Measurements from ENCODE around the gene NSG1.

The NSG1 gene

GRCh38 chr4:4374388-4375098 lies 12.4 kb upstream of the NSG1 start:
- DNase-seq = no peak

- DNase-seq = no peak
Measured at GRCh38 chr4:4376074-4376473, 10.8 kb upstream of the NSG1 start.

GRCh38 chr4:4377191-4377590 lies 9.7 kb upstream of the NSG1 start:
- no peak for DNase-seq

- DNase-seq = no peak
Measured at GRCh38 chr4:4377732-4378460, 9.0 kb upstream of the NSG1 start.

GRCh38 chr4:4379540-4380087 lies 7.3 kb upstream of the NSG1 start:
- no peak for DNase-seq

- DNase-seq = no peak
Measured at GRCh38 chr4:4383085-4383484, 3.8 kb upstream of the NSG1 start.

GRCh38 chr4:4384837-4385236 lies 2.1 kb upstream of the NSG1 start:
- peak; percentile 8 for DNase-seq

- no peak for DNase-seq
Measured at GRCh38 chr4:4385729-4386295, 1.1 kb upstream of the NSG1 start.

GRCh38 chr4:4386296-4386735 lies 586 bp upstream of the NSG1 start:
- DNase-seq = peak; percentile 35

GRCh38 chr4:4387531-4388310 lies 819 bp downstream of the NSG1 start:
- peak; percentile 10 for DNase-seq

GRCh38 chr4:4388311-4388790 lies 1.4 kb downstream of the NSG1 start:
- DNase-seq = no peak

- no peak for DNase-seq
Measured at GRCh38 chr4:4388836-4389575, 2.1 kb downstream of the NSG1 start.

GRCh38 chr4:4390046-4390445 lies 3.1 kb downstream of the NSG1 start:
- no peak for DNase-seq

GRCh38 chr4:4390515-4391240 lies 3.8 kb downstream of the NSG1 start:
- DNase-seq = no peak

- no peak for DNase-seq
Measured at GRCh38 chr4:4391866-4392265, 5.0 kb downstream of the NSG1 start.

- DNase-seq = no peak
Measured at GRCh38 chr4:4392501-4393183, 5.7 kb downstream of the NSG1 start.

GRCh38 chr4:4394644-4395043 lies 7.7 kb downstream of the NSG1 start:
- DNase-seq = no peak

- no peak for DNase-seq
Measured at GRCh38 chr4:4395371-4395770, 8.5 kb downstream of the NSG1 start.

GRCh38 chr4:4395849-4396627 lies 9.1 kb downstream of the NSG1 start:
- DNase-seq = no peak

All from CD4-positive, alpha-beta T cell treated with Interleukin-10 for 1 hour (primary cell).